HG03159 (cell line): ENCODE data around the gene UBLCP1.
"Not testable (repeated sequence)": the region's sequence is repeated elsewhere in the genome, so short reads cannot be mapped to it uniquely, and the experiment has no call there.

ENCODE experiments used
- ATAC-seq: cut with Tn5 transposase; IDR thresholded peaks from one replicate; pipeline ENCODE4 v1.9.1; 2021; ENCODE audit warnings: mild to moderate bottlenecking, moderate library complexity; ENCODE audit not compliant: unreplicated experiment

Gene UBLCP1, protein sequence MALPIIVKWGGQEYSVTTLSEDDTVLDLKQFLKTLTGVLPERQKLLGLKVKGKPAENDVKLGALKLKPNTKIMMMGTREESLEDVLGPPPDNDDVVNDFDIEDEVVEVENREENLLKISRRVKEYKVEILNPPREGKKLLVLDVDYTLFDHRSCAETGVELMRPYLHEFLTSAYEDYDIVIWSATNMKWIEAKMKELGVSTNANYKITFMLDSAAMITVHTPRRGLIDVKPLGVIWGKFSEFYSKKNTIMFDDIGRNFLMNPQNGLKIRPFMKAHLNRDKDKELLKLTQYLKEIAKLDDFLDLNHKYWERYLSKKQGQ

GRCh38 chr5:159262859-159263568, at the start of gene UBLCP1:
Gene UBLCP1, plus strand, starts transcription at chr5:159263290. Its CDS starts 5,626 bp downstream, at chr5:159268916.
- ATAC-seq, result peak; percentile 87

GRCh38 chr5:159214486-159215271, 48.4 kb upstream of the UBLCP1 start:
- no peak for ATAC-seq

DNA sequence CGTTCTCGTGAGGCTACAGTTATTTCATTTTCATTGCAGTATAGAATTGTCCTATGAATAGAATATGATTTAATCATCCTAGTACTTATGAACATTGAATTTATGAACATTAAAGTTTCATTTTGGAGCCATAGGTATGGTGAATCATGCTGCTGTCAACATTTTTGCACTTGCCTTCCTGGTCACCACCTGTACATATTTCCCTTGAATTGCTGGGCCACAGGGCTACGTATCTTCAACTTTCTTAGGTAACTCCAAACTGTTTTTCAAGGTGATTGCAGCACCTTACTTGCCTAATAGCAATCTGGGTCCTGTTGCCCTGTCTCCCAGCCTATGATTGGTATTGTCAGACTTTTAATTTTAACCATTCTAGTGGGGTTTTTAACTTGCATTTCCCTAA, 47.2 kb upstream of the UBLCP1 start:
- ATAC-seq, result no peak

DNA sequence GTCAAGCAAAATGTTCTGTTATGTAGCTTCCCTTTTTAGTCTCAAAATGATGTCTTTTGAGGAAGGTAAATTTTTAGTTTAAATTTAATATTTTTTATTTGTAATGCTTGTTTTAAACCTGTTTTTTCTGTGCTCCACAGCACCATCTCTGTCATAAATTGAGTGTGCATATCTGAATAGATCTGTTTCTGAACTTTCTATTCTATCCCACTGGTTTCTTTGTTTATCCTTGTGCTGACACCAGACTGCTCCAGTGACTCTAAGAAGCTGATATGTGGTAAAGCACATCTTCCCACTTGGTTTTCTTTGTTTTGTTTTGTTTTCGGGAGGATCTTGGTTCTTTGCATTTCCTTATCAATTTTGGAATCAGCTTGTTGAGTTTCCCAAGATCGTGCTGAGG, 46.6 kb upstream of the UBLCP1 start:
- ATAC-seq, result no peak

- ATAC-seq, result no peak
Measured at GRCh38 chr5:159217236-159217635, 45.9 kb upstream of the UBLCP1 start.

DNA sequence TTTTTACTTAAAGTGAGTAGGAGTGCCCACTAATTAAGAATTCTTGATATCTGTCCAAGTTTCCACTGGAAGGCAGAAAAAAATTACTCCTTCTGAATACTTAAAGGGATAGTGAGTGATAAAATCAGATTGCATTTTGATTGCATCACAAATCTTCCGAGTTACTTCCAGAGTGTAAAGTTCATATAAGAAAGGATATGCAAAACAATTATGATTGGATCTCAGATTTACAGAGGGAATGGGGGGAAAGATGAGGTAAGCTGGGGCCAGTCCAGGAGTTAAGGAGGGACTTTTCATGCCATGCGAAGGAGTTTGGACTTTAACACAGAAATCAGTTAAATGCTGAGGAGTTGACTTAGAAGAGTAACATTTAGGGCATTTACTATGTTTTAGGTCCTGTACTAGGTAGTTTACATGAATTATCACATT, 44.5 kb upstream of the UBLCP1 start:
- ATAC-seq, result no peak

GRCh38 chr5:159220206-159220605, 42.9 kb upstream of the UBLCP1 start:
- no peak for ATAC-seq

DNA sequence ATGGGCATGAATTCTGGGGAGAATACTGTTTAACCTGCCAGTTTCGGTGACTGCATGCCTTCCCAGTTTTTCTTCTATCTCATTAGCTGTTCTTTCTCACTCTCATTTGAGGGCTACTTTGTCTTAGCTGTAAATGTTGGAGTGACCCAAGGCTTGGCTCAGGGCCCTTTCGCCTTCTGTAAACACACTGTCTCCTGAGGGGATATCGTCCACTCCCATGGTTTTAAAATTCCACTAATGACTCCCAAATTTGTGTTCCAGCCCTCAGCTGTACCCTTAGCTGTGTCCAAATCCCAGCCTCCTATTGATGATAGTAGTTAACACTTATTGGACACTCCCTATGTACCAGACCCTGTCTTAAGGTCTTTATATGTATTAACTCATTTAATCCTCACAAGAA, 39.6 kb upstream of the UBLCP1 start:
- no peak for ATAC-seq

- ATAC-seq, result no peak
Measured at GRCh38 chr5:159224471-159224870, 38.6 kb upstream of the UBLCP1 start.

GRCh38 chr5:159226451-159226850, 36.6 kb upstream of the UBLCP1 start:
- no peak for ATAC-seq

DNA sequence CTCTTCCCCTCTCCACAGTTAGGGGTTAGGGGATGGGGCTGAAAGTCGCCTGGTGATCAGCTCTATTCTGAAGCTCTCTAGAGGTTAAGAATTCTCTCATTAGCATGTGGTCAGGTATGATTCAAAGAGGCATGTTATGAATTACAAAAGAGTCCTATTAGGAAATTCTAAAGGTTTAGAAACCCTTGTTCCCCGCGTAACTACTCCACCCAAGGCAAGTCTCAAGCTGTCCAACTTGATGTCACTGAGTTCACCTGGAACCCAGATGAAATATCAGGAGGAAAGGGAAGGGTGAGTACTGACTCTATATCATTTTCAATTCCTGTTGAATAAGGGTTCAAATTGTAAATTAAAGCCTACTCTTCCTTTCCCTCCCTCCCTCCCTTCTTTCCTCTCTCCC, 35.6 kb upstream of the UBLCP1 start:
- no peak for ATAC-seq

- ATAC-seq, result not testable (repeated sequence)
Measured at GRCh38 chr5:159228097-159228496, 35.0 kb upstream of the UBLCP1 start.

DNA sequence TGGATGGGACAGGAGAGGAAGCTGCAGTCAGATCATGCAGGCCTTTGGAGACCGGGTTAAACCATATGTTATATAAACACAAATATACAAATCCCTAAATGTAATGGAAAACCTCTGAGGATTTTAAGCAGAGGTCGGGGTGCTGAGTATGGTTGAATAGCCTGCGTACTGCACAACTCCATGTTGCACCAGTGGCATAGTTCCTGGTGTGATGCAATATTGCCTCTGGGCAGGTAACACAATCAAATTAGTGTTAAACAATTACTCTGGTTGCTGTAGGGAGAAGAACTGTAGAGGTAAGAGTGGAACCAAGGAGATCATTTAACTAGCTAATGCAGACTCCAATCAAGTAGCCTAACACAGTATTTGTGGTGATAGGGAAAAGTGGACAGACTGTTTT, 32.4 kb upstream of the UBLCP1 start:
- ATAC-seq, result no peak

GRCh38 chr5:159231167-159231566, 31.9 kb upstream of the UBLCP1 start:
- no peak for ATAC-seq

- ATAC-seq, result not testable (repeated sequence)
Measured at GRCh38 chr5:159235871-159236520, 27.1 kb upstream of the UBLCP1 start.

DNA sequence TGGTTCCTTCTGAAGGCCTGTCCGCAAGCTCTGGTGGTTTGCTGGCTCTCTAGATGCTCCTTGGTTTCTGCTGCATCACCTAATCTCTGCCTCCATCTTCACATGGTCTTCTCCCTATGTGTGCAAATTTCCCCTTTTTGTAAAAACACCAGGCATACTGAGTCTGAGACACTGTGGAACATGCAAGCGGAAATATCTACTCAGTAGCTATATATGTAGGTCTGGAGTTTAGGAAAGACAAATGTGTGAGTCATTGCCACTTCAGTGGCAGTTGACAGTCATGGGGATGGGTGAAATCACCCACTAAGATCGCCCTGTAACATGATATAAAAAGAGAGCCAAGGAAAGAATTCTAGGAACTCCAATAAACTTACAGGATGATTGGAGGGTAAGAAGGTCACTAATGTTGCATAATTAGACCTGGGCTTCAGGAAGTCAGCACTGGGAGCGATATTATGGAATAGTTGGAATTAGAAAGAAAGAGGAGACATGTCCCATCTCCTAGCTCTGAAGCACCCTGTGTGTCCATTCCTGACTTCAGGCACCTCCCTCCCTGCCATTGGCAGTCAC, 22.7 kb upstream of the UBLCP1 start:
- ATAC-seq, result no peak

GRCh38 chr5:159241946-159242552, 21.0 kb upstream of the UBLCP1 start:
- ATAC-seq, result no peak

- no peak for ATAC-seq
Measured at GRCh38 chr5:159242656-159243055, 20.4 kb upstream of the UBLCP1 start.

- no peak for ATAC-seq
Measured at GRCh38 chr5:159243385-159243784, 19.7 kb upstream of the UBLCP1 start.

DNA sequence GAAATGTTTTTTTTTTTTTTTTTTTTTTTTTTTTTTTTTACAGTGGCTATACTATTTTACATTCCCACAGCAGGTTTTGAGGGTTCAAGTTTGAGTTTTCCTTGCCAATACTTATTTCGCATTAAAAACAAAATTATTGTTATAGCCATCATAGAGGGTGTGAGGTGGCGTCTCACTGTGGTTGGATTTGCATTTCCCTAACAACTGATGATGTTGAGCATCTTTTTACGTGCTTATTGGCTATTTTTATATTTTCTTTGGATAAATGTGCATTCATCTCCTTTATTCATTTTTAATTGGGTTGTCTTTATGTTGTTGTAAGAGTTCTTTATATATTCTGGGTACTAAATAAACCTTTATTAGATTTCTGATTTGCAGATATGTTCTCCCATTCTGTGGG, 18.9 kb upstream of the UBLCP1 start:
- ATAC-seq, result no peak
